Lower leg skin (tissue), 4 donors: ENCODE data around the gene RAC3. TPM values are rescaled to one million over a fixed set of nuclear protein-coding genes. Genes with fewer than 3 reads are reported as not detected.

ENCODE experiments used
- DNase-seq, 2 donors: peaks; one replicate each; pipeline ENCODE4 v3.0.0-alpha.2; 2019; ENCODE audit warnings: low spot score in 2 of 2
- H3K4me3 ChIP-seq: fragments of 200-600 bp; sonication (generic); 2 replicates; pipeline ENCODE4 v1.5.1; 2017; ENCODE audit warnings: mild to moderate bottlenecking, low read depth; ENCODE audit not compliant: poor library complexity, severe bottlenecking
- CTCF ChIP-seq, 3 donors: fragments of 450-650 bp; IDR thresholded peaks; one replicate each; pipeline ENCODE4 v1.5.1; 2016; ENCODE audit warnings: antibody characterized with exemption in 3 of 3, mild to moderate bottlenecking in 3 of 3, moderate library complexity in 2 of 3
- POLR2A ChIP-seq, 2 donors: fragments of 450-650 bp; IDR thresholded peaks; one replicate each; pipeline ENCODE4 v1.6.1; 2016 to 2017; ENCODE audit warnings: antibody characterized with exemption in 2 of 2, mild to moderate bottlenecking in 1 of 2, moderate library complexity in 1 of 2
- WGBS, 2 donors: methylation state at CpG; one replicate each; pipeline ENCODE4 v1.1.5; 2018; 5-methylcytosine and 5-hydroxymethylcytosine counted together
- intact Hi-C: fragments of 100-400 bp; cut with DNase I; formaldehyde crosslinking; loops from one replicate; pipeline ENCODE4 v1.15.0; 2023; ENCODE audit warnings: low total_unique reads
- total RNA-seq, 4 donors: library from RNA; depleted of rRNA; stranded (reverse); fragments of >200 nt; gene quantifications; one replicate each; pipeline ENCODE4 v1.1.0, GENCODE V29; 2016

The RAC3 gene
- total RNA-seq, 4 donors from 2014 or later, result 8.2 to 16.8 (median 10.0) TPM

DNA sequence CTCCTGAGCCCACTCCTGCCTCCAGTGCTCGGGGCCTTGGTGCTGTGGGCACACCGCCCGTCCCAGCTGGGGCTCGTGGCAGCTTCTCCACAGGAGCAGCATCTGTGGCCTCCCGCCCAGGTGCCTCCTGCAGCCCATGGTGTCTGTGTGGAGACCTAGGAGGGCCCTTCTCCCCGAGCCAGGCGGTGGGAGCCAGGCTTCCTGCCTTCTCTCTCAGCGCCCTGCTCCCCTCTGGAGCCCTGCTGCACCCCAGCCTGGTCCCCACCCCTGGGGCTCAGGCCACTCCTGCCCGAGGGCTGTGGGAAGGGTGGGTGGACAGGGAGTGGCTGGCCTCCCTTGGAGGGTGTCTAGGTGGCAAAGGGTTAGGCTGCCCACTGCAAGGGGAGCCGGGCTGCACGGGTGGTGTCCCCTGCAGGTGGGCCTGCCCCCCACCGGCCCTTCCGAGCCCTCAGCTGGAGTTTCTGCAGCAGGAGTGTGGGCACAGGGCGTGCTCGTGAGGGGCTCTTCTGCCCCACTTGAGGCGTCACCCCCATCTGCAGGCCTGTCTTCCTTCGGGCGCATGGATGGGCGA lies 19.8 kb upstream of the RAC3 start:
- DNase-seq, result no peak
- H3K4me3 ChIP-seq, result no peak overlapping the region
- TF ChIP-seq POLR2A (IDR thresholded peaks at IDR 0.05), result no peak
- no peak for TF ChIP-seq CTCF (IDR thresholded peaks at IDR 0.05)
- intact Hi-C loops, result no loop called here
- 93 to 94% methylated on average over 15 to 19 of the region's 19 CpGs for WGBS, 2 donors

GRCh38 chr17:82012261-82012639 lies 19.2 kb upstream of the RAC3 start:
- DNase-seq, result no peak
- H3K4me3 ChIP-seq, result no peak overlapping the region
- WGBS, 2 donors, result 75 to 77% methylated on average over 9 to 20 of the region's 20 CpGs
- intact Hi-C loops, result no loop called here
- TF ChIP-seq CTCF (IDR thresholded peaks at IDR 0.05) (no peak), POLR2A (IDR thresholded peaks at IDR 0.05) (no peak)

GRCh38 chr17:82012640-82013295 lies 18.7 kb upstream of the RAC3 start:
- TF ChIP-seq POLR2A (IDR thresholded peaks at IDR 0.05) (no peak), CTCF (IDR thresholded peaks at IDR 0.05) (no peak)
- DNase-seq, result no peak
- no peak overlapping the region for H3K4me3 ChIP-seq
- intact Hi-C loops, result no loop called here
- 56 to 83% methylated on average over 12 to 17 of the region's 19 CpGs for WGBS, 2 donors

DNA sequence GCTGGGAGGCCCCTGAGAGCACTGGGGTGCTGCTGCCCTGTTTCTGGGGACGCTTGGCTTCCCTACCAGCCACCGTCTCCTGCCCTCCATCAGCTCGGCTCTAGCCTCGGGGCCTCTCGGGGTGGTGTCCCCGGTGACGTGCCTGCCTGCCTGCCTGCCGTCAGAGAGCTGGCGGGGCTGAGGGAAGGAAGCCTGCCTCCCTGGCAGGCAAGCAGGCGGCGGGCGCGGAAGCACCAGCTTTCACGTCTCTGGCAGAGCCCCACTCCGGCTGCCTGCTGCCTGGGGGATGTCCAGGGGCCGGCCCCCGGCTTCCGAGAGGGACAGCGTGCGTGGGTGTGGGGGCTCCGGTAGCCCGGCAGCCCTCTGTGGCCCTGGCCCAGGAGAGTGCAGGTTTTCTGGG lies 18.1 kb upstream of the RAC3 start:
- intact Hi-C loops, result no loop called here
- DNase-seq, result no peak
- WGBS, 2 donors, result 44 to 49% methylated on average over 12 to 21 of the region's 22 CpGs

DNA sequence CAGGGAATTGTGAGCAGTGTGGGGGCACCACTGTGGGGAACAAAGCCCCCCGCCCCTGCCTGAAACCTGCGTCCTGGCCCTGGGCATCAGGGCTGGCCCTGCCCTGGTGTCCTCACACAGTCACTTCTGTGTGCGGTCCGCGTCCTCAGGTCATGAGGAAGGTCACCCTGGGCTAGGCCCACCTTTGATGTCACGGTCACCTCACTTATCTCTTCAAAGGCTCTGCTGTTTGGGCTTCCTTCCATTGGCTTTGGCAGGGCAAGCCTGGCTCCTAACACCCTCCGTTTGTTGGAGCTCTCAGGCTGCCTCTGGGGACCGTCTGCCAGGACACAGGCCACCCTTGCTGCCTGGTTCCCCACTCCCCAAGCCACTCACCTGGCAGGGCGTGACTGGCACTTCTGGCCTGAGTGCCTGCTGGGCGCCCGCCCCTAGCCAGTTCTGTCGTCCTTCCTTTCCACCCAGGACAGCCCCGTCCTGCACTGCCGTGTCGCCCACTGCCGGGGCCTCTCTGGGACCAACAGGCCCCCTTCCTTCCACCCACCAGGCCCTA lies 17.6 kb upstream of the RAC3 start:
- intact Hi-C loops, result no loop called here
- TF ChIP-seq POLR2A (IDR thresholded peaks at IDR 0.05) (no peak), CTCF (IDR thresholded peaks at IDR 0.05) (no peak)
- no peak overlapping the region for H3K4me3 ChIP-seq
- DNase-seq, result no peak
- WGBS, 2 donors, result 75 to 77% methylated on average over 16 of the region's 16 CpGs

More for the DNA sequence above, 18.1 kb upstream of the RAC3 start:
- no peak overlapping the region for H3K4me3 ChIP-seq
- no peak for TF ChIP-seq CTCF (IDR thresholded peaks at IDR 0.05)
- TF ChIP-seq POLR2A (IDR thresholded peaks at IDR 0.05), result no peak
